ENCODE results near the gene PRR30.
A peak's percentile ranks its signal among the peaks of the same experiment; 100 is the strongest.

Gene PRR30

GRCh38 chr2:27135478-27135955 lies 3.7 kb downstream of the PRR30 start:
- Histone ChIP-seq H3K36me3 (peaks cover 10 to 23% (median 22%) of the 10 kb centered on the region in 3 donors), H3K27ac (no peak overlapping the region), H3K4me3 (no peak overlapping the region), H3K9me3 (no peaks in the 10 kb centered on the region), H3K4me1 (peaks cover 0 to 21% (median 19%) of the 10 kb centered on the region in 4 donors), H3K27me3 (no peaks in the 10 kb centered on the region)
- TF ChIP-seq CTCF (IDR thresholded peaks at IDR 0.05): no peak
- intact Hi-C loops (cut with DNase I; ENCODE audit: low total_unique reads): loop anchor here (10.0 kb wide), 1 partner anchor 79 kb away; the partner anchor contains the start of genes ATRAID, CAD and SLC5A6
- DNase-seq: no peak

- intact Hi-C loops (cut with DNase I; ENCODE audit: low total_unique reads): loop anchor here (10.0 kb wide), 1 partner anchor 80 kb away; the partner anchor contains the start of genes ATRAID, CAD and SLC5A6
- no peak for DNase-seq
- Histone ChIP-seq H3K4me1 (peaks cover 0 to 21% (median 19%) of the 10 kb centered on the region in 4 donors), H3K27me3 (no peaks in the 10 kb centered on the region), H3K27ac (peak overlapping the region; percentile 83 to 90), H3K9me3 (no peaks in the 10 kb centered on the region), H3K36me3 (peaks cover 13 to 29% (median 27%) of the 10 kb centered on the region in 3 donors), H3K4me3 (peak overlapping the region; percentile 68 to 80)
- no peak for TF ChIP-seq CTCF (IDR thresholded peaks at IDR 0.05)
These were observed 4.3 kb downstream of the PRR30 start for GRCh38 chr2:27134781-27135477.

GRCh38 chr2:27133905-27134780 lies 5.1 kb downstream of the PRR30 start, which contains the start of gene PREB:
Gene PREB, minus strand, starts transcription at chr2:27134636. Its CDS starts 215 bp downstream, at chr2:27134421.
- peaks cover 13 to 35% (median 29%) of the 10 kb centered on the region in 3 donors for H3K36me3 ChIP-seq
- peak within 1 kb of the TSS; percentile 68 to 80 for H3K4me3 ChIP-seq
- DNase-seq: peak; percentile 93 to 97
- H3K27ac ChIP-seq: peak within 1 kb of the TSS; percentile 83 to 90
- peaks cover 0 to 21% (median 19%) of the 10 kb centered on the region in 4 donors for H3K4me1 ChIP-seq
- no peaks in the 10 kb centered on the region for H3K9me3 ChIP-seq
- H3K27me3 ChIP-seq: no peaks in the 10 kb centered on the region
- intact Hi-C loops (cut with DNase I; ENCODE audit: low total_unique reads): loop anchor here (10.0 kb wide), 1 partner anchor 81 kb away; the partner anchor contains the start of genes ATRAID, CAD and SLC5A6
- TF ChIP-seq CTCF (IDR thresholded peaks at IDR 0.05): peak in 1 of 2 experiments; percentile 7

- Histone ChIP-seq H3K36me3 (peaks cover 13 to 35% (median 29%) of the 10 kb centered on the region in 3 donors), H3K4me1 (peaks cover 0 to 21% (median 19%) of the 10 kb centered on the region in 4 donors), H3K9me3 (no peaks in the 10 kb centered on the region), H3K4me3 (peak overlapping the region; percentile 68 to 80), H3K27me3 (no peaks in the 10 kb centered on the region), H3K27ac (peak overlapping the region in 1 of 2 donors; percentile 90)
- intact Hi-C loops (cut with DNase I; ENCODE audit: low total_unique reads): loop anchor here (10.0 kb wide), 1 partner anchor 81 kb away; the partner anchor contains the start of genes ATRAID, CAD and SLC5A6
- TF ChIP-seq CTCF (IDR thresholded peaks at IDR 0.05): no peak
- no peak for DNase-seq
These were observed 5.9 kb downstream of the PRR30 start for GRCh38 chr2:27133195-27133875.

GRCh38 chr2:27131429-27131828 lies 7.8 kb downstream of the PRR30 start:
- DNase-seq: no peak
- no peak overlapping the region for H3K4me3 ChIP-seq
- H3K27ac ChIP-seq: no peak overlapping the region
- H3K36me3 ChIP-seq: peaks cover 13 to 35% (median 29%) of the 10 kb centered on the region in 3 donors
- no peak for TF ChIP-seq CTCF (IDR thresholded peaks at IDR 0.05)
- no peaks in the 10 kb centered on the region for H3K9me3 ChIP-seq
- peaks cover 0 to 21% (median 19%) of the 10 kb centered on the region in 4 donors for H3K4me1 ChIP-seq
- no peaks in the 10 kb centered on the region for H3K27me3 ChIP-seq
- intact Hi-C loops (cut with DNase I; ENCODE audit: low total_unique reads): loop anchor here (10.0 kb wide), 1 partner anchor 83 kb away; the partner anchor contains the start of genes ATRAID, CAD and SLC5A6

All from tibial artery (tissue), 4 donors.